HCT116 (cell line): ENCODE measurements around the gene AFAP1. TPM values are rescaled to one million over a fixed set of nuclear protein-coding genes. Genes with fewer than 3 reads are reported as not detected.

Source experiments
- ATAC-seq: fragments of 200-7000 bp; cut with Tn5 transposase; 2 replicates; pipeline ENCODE4 v1.9.1; 2020; ENCODE audit warnings: mild to moderate bottlenecking, moderate library complexity
- BruUV-seq: library from RNA; stranded (reverse); fragments of 400-500 nt; replicated peaks from 2 replicates; lab custom pipeline; 2021; lab: Mats Ljungman, UMichigan
- CTCF ChIA-PET: fragments of 300-600 bp; sonication (Branson Sonifier 250); formaldehyde crosslinking; loops from one replicate; lab custom pipeline; 2021; ENCODE audit warnings: antibody characterized with exemption; lab: Charles Lee
- POLR2A ChIA-PET: fragments of 300-600, 350-600 bp; sonication (Branson Sonifier 250); formaldehyde crosslinking; loops from one replicate; lab custom pipeline; 2021; ENCODE audit warnings: antibody characterized with exemption; lab: Charles Lee
- RAD21 ChIA-PET, 2 experiments: fragments of 300-600 bp; sonication (Branson Sonifier 250); formaldehyde crosslinking; loops; one replicate each; lab custom pipeline; 2023; ENCODE audit warnings: low total read pairs in 2 of 2; ENCODE audit not compliant: uncharacterized antibody in 2 of 2, unreplicated experiment in 2 of 2, low non-redundant PET in 1 of 2; lab: Charles Lee
- DNase-seq: peaks from one replicate; pipeline ENCODE4 v3.0.0-alpha.2; 2010; ENCODE audit warnings: low read depth, low spot score
- H2AFZ ChIP-seq: fragments of 200-600 bp; shearing (Covaris generic), sonication (generic); 2 replicates; pipeline ENCODE4 v1.6.1; 2017; ENCODE audit warnings: low read depth, mixed run types, mixed read lengths, antibody characterized with exemption, low read length; ENCODE audit not compliant: poor library complexity, severe bottlenecking
- H3K27ac ChIP-seq: 2 replicates; pipeline ENCODE4 v1.5.1; 2012; ENCODE audit warnings: low read depth, low read length
- H3K27me3 ChIP-seq: fragments of 200-600 bp; sonication (generic); 2 replicates; pipeline ENCODE4 v1.6.1; 2016; ENCODE audit warnings: mixed run types, low read length, mixed read lengths; ENCODE audit not compliant: insufficient read depth
- H3K36me3 ChIP-seq, 2 experiments: fragments of 200-500 bp in 1 of 2; fragments of 200-600 bp in 1 of 2; sonication (Bioruptor generic) in 1 of 2; sonication (generic) in 1 of 2; 2 replicates each; pipeline versions ENCODE4 v1.5.1 to v1.6.1; 2014 to 2016; ENCODE audit warnings: low read length in 2 of 2, inconsistent platforms in 1 of 2, mixed read lengths in 1 of 2, mixed run types in 1 of 2; ENCODE audit not compliant: insufficient read depth in 2 of 2, control insufficient read depth in 1 of 2
- H3K4me1 ChIP-seq, 2 experiments: fragments of 200-600 bp in 1 of 2; sonication (generic) in 1 of 2; 2 replicates each; pipeline versions ENCODE4 v1.5.1 to v1.6.1; 2012 to 2017; ENCODE audit warnings: low read length in 2 of 2, inconsistent platforms in 1 of 2, mild to moderate bottlenecking in 1 of 2, mixed read lengths in 1 of 2, mixed run types in 1 of 2, moderate library complexity in 1 of 2; ENCODE audit not compliant: insufficient read depth in 2 of 2, control insufficient read depth in 1 of 2
- H3K4me2 ChIP-seq: fragments of 200-600 bp; sonication (generic); 2 replicates; pipeline ENCODE4 v1.6.1; 2017; ENCODE audit warnings: mixed run types, low read length, mixed read lengths
- H3K4me3 ChIP-seq, 2 experiments: fragments of 200-600 bp in 1 of 2; sonication (generic) in 1 of 2; replicated peaks in 1 of 2; 2 replicates each; pipeline ENCODE4 v1.5.1; 2011 to 2016; ENCODE audit warnings: low read length in 2 of 2, control low read depth in 1 of 2, low read depth in 1 of 2, mild to moderate bottlenecking in 1 of 2, mixed read lengths in 1 of 2, mixed run types in 1 of 2
- H3K79me2 ChIP-seq: fragments of 200-600 bp; sonication (generic); 2 replicates; pipeline ENCODE4 v1.6.1; 2017; ENCODE audit warnings: mild to moderate bottlenecking, mixed run types, low read length, moderate library complexity, mixed read lengths; ENCODE audit not compliant: insufficient read depth
- H3K9ac ChIP-seq: fragments of 200-600 bp; sonication (generic); 2 replicates; pipeline ENCODE4 v1.6.1; 2016; ENCODE audit warnings: low read length, mixed read lengths
- H3K9me2 ChIP-seq: fragments of 200-600 bp; sonication (generic), shearing (Covaris generic); 2 replicates; pipeline ENCODE4 v1.6.1; 2017; ENCODE audit warnings: mixed run types, mild to moderate bottlenecking, moderate library complexity; ENCODE audit not compliant: insufficient read depth
- H3K9me3 ChIP-seq, 2 experiments: fragments of 200-500 bp in 1 of 2; fragments of 200-600 bp in 1 of 2; sonication (Bioruptor generic) in 1 of 2; sonication (generic) in 1 of 2; 2 replicates each; pipeline ENCODE4 v1.6.1; 2014 to 2017; ENCODE audit warnings: low read length in 2 of 2, mixed read lengths in 2 of 2, inconsistent platforms in 1 of 2, low read depth in 1 of 2, mild to moderate bottlenecking in 1 of 2, mixed run types in 1 of 2, moderate library complexity in 1 of 2; ENCODE audit not compliant: control insufficient read depth in 1 of 2, insufficient read depth in 1 of 2
- H4K20me1 ChIP-seq: fragments of 200-600 bp; sonication (generic), shearing (Covaris generic); 2 replicates; pipeline ENCODE4 v1.6.1; 2017; ENCODE audit warnings: mixed run types, mild to moderate bottlenecking, moderate library complexity; ENCODE audit not compliant: insufficient read depth
- CBX3 ChIP-seq: IDR thresholded peaks from 2 replicates; pipeline ENCODE4 v1.6.1; 2012; ENCODE audit warnings: low read depth
- CTCF ChIP-seq, 3 experiments: fragments of 200-600 bp in 1 of 3; sonication (generic) in 1 of 3; IDR thresholded peaks in 2 of 3; conservative IDR thresholded peaks in 1 of 3; 2 replicates each; pipeline ENCODE4 v1.5.1; 2012 to 2017; ENCODE audit warnings: low read depth in 2 of 3, low read length in 2 of 3, antibody characterized with exemption in 1 of 3, borderline replicate concordance in 1 of 3, control low read depth in 1 of 3, mild to moderate bottlenecking in 1 of 3, mixed read lengths in 1 of 3, mixed run types in 1 of 3, moderate library complexity in 1 of 3; ENCODE audit not compliant: insufficient read depth in 1 of 3
- EGR1 ChIP-seq: IDR thresholded peaks from 2 replicates; pipeline ENCODE4 v1.6.1; 2012; ENCODE audit warnings: low read depth
- ELF1 ChIP-seq: IDR thresholded peaks from 2 replicates; pipeline ENCODE4 v1.6.1; 2012; ENCODE audit warnings: low read depth, borderline replicate concordance
- FOSL1 ChIP-seq: IDR thresholded peaks from 2 replicates; pipeline ENCODE4 v1.6.1; 2012; ENCODE audit warnings: low read depth
- JUND ChIP-seq: IDR thresholded peaks from 2 replicates; pipeline ENCODE4 v1.6.1; 2012
- MAX ChIP-seq: IDR thresholded peaks from 2 replicates; pipeline ENCODE4 v1.6.1; 2012
- POLR2A ChIP-seq: IDR thresholded peaks from 2 replicates; pipeline ENCODE4 v1.7.0; 2011; ENCODE audit warnings: borderline replicate concordance; ENCODE audit not compliant: insufficient read depth, insufficient read length; ENCODE audit errors: extremely low read depth
- RAD21 ChIP-seq: IDR thresholded peaks from 2 replicates; pipeline ENCODE4 v1.6.1; 2012; ENCODE audit warnings: low read depth, mild to moderate bottlenecking
- REST ChIP-seq: IDR thresholded peaks from 2 replicates; pipeline ENCODE4 v1.6.1; 2012; ENCODE audit warnings: low read depth
- SIN3A ChIP-seq: IDR thresholded peaks from 2 replicates; pipeline ENCODE4 v1.6.1; 2012; ENCODE audit warnings: low read depth
- TCF7L2 ChIP-seq: IDR thresholded peaks from 2 replicates; pipeline ENCODE4 v1.7.0; 2011; ENCODE audit warnings: borderline replicate concordance, inconsistent platforms; ENCODE audit not compliant: insufficient read depth, insufficient read length; ENCODE audit errors: extremely low read depth
- ZFX ChIP-seq: fragments of 450-650 bp; IDR thresholded peaks from 2 replicates; pipeline ENCODE4 v1.6.1; 2017
- ZNF274 ChIP-seq: fragments of 200-500 bp; sonication (Bioruptor generic); IDR thresholded peaks from 2 replicates; pipeline ENCODE4 v1.6.1; 2014; ENCODE audit warnings: mild to moderate bottlenecking, low read depth, low read length, inconsistent platforms
- intact Hi-C: fragments of 100-400 bp; cut with micrococcal nuclease; formaldehyde crosslinking; loops from 2 replicates; pipeline ENCODE4 v1.10.0; 2022
- total RNA-seq: library from RNA; stranded (reverse); gene quantifications from one replicate; pipeline ENCODE4 v1.2.1, GENCODE V29; 2021; ENCODE audit not compliant: unreplicated experiment

The AFAP1 gene
- total RNA-seq, 1 experiment from 2014 or later: 19.4 TPM

GRCh38 chr4:7778510-7779431 is 160.9 kb downstream of the AFAP1 start:
- no peaks in the 10 kb centered on the region for H3K9me3 ChIP-seq
- ATAC-seq (no peak), DNase-seq (no peak)
- RAD21 ChIA-PET: no interaction called here
- H3K4me2 ChIP-seq: no peak overlapping the region
- no peak overlapping the region for H3K27ac ChIP-seq
- H3K4me3 ChIP-seq: no peak overlapping the region
- TF ChIP-seq ZFX: no peak
- no peak for TF ChIP-seq RAD21
- no peak for TF ChIP-seq JUND
- TF ChIP-seq MAX: no peak
- TF ChIP-seq EGR1: no peak
- TF ChIP-seq FOSL1: no peak
- no peak for TF ChIP-seq ELF1
- TF ChIP-seq REST: no peak
- TF ChIP-seq CBX3: no peak
- TF ChIP-seq TCF7L2: no peak
- no peak for TF ChIP-seq ZNF274
- no peak for TF ChIP-seq CTCF (IDR thresholded peaks at IDR 0.05 in 2 of 3, conservative IDR thresholded peaks at IDR 0.05 in 1 of 3; ENCODE audit: borderline replicate concordance in 1 of 3, insufficient read depth in 1 of 3, low read depth in 2 of 3, low read length in 2 of 3)
- TF ChIP-seq POLR2A: no peak
- TF ChIP-seq SIN3A: no peak
- H4K20me1 ChIP-seq: no peaks in the 10 kb centered on the region
- no peaks in the 10 kb centered on the region for H3K9me2 ChIP-seq
- POLR2A ChIA-PET: no interaction called here
- no peak overlapping the region for H3K9ac ChIP-seq
- H2AFZ ChIP-seq: no peak overlapping the region
- BruUV-seq: no TSS peak
- CTCF ChIA-PET: interaction anchor here (1.3 kb wide), 1 partner anchor 26 kb away, joined by 3 read pairs; no protein-coding TSS in a partner anchor
- intact Hi-C loops: no loop called here
- no peaks in the 10 kb centered on the region for H3K4me1 ChIP-seq
- no peaks in the 10 kb centered on the region for H3K27me3 ChIP-seq
- no peaks in the 10 kb centered on the region for H3K79me2 ChIP-seq
- H3K36me3 ChIP-seq: peaks cover 2 to 5% of the 10 kb centered on the region in 2 experiments; a peak in 2 of 4 replicates
